ENCODE measurements around the gene RIOX2.

The RIOX2 gene

DNA sequence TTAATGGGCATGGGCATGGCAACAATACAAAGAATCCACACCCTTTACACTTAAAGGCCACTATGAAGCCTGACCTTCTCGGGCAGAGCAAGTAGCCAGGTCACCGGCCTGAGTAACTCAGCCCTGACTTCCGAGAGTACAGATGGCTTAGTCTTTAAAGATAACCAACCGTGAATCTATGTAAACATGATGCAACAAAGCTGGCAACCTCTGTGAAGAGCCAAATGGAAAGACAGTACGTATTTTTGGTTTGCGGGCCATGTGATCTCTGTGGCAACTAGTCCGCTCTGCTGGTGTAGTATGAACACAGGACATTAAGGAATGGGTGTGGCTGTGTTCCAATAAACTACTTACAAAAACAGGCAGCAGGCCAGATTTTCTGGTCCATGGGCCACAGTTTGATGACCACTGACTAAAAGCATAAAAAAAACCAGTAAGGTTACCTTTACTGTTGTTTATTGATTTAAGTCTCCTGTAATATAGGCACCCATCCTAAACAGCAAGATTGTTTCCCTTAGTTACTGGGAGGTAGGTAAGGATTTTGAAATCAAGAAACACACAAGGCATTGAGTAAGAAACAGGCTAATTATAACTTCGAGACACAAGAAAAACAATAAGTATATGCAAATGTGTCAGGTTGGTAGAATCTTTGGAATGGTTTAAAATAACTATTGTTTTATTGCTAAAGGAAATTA is 14.5 kb downstream of the RIOX2 start:
- no peak overlapping the region for H3K27ac Mint-ChIP-seq
- peaks cover 13% of the 10 kb centered on the region for H3K4me1 Mint-ChIP-seq
- TF ChIP-seq, protein P1, sequence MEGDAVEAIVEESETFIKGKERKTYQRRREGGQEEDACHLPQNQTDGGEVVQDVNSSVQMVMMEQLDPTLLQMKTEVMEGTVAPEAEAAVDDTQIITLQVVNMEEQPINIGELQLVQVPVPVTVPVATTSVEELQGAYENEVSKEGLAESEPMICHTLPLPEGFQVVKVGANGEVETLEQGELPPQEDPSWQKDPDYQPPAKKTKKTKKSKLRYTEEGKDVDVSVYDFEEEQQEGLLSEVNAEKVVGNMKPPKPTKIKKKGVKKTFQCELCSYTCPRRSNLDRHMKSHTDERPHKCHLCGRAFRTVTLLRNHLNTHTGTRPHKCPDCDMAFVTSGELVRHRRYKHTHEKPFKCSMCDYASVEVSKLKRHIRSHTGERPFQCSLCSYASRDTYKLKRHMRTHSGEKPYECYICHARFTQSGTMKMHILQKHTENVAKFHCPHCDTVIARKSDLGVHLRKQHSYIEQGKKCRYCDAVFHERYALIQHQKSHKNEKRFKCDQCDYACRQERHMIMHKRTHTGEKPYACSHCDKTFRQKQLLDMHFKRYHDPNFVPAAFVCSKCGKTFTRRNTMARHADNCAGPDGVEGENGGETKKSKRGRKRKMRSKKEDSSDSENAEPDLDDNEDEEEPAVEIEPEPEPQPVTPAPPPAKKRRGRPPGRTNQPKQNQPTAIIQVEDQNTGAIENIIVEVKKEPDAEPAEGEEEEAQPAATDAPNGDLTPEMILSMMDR (IDR thresholded peaks at IDR 0.05), result no peak
- H3K27me3 Mint-ChIP-seq (ENCODE audit: low read depth, poor library complexity), result no peaks in the 10 kb centered on the region
- peaks cover 14% of the 10 kb centered on the region for H3K36me3 Mint-ChIP-seq (ENCODE audit: low read depth)
- DNase-seq, result no peak
- H3K9me3 Mint-ChIP-seq, result no peaks in the 10 kb centered on the region
- no peak overlapping the region for H3K4me3 Mint-ChIP-seq

DNA sequence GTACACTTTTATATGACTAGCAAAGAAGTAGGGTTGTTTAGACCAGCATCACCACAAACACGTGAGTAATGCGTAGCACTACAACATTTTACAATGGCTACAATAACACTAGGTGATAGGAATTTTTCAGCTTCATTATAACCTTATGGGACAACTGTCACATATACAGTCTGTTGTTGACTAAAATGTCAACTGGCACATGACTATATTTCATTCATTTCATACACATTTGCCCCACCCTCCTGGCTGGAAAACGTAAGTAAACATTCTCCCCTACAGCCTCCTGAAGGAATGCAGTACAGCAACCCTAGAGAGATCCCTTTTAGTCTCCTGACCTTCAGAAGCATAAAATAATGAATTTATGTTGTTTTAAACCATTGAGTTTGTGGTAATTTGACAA is 16.2 kb downstream of the RIOX2 start:
- DNase-seq, result no peak
- TF ChIP-seq, protein P1 (IDR thresholded peaks at IDR 0.05), result no peak
- Mint-ChIP-seq H3K4me1 (peaks cover 13% of the 10 kb centered on the region), H3K9me3 (no peaks in the 10 kb centered on the region), H3K4me3 (no peak overlapping the region), H3K27me3 (ENCODE audit: low read depth, poor library complexity) (no peaks in the 10 kb centered on the region), H3K27ac (no peak overlapping the region), H3K36me3 (ENCODE audit: low read depth) (peaks cover 14% of the 10 kb centered on the region)

DNA sequence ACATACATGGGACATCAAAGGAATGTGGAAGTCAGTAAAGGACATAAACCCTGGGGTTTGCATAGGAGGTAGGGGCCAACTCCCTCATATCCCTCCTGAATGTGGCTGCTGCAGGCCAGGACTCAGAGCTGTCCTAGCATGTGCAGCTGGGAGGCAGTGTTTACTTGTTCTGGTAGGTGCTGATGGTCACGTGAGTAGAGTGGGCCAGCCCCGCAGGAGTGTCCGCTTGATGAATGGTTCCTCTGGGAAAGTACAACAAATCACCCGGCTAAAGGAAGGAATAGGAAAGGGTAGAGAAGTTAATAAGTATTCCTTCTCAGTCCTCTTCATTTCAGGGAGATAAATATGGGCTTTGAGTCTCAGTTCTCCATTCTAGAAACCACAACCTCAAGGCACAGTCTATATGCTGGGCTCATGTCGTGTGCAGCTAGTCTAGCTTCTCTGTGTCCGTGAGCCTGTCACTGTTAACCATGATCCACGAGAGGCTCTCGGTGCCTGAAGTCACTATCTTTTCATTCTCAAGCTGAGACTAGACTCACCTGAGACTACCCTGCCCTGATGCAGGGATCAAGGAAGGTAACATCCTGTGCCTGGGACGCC is 17.9 kb downstream of the RIOX2 start:
- Mint-ChIP-seq H3K4me1 (peaks cover 13% of the 10 kb centered on the region), H3K9me3 (no peaks in the 10 kb centered on the region)

DNA sequence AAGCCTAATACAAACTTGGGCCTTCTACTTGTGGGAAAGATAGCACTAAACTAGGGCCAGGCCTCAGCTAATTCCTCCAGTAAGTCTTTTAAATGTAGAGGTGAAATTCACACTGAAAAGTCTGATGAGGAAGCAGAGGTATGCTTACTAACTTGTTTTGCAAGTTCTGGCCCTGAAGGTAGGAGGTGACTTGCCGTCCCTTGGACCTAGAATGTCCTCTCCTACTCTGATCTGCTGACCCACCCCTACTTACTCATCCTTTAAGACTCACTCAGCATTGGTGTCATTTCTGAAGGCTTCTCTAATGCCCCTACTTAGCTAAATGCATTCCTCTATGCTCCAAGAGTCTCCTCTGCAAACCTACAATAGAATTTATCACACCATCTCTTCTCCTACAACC is 19.4 kb downstream of the RIOX2 start:
- H3K4me3 Mint-ChIP-seq, result no peak overlapping the region
- H3K4me1 Mint-ChIP-seq, result peaks cover 13% of the 10 kb centered on the region
- no peak overlapping the region for H3K27ac Mint-ChIP-seq
- H3K27me3 Mint-ChIP-seq (ENCODE audit: low read depth, poor library complexity), result no peaks in the 10 kb centered on the region
- TF ChIP-seq, protein P1 (IDR thresholded peaks at IDR 0.05), result no peak
- H3K36me3 Mint-ChIP-seq (ENCODE audit: low read depth), result peaks cover 34% of the 10 kb centered on the region
- DNase-seq, result no peak
- no peaks in the 10 kb centered on the region for H3K9me3 Mint-ChIP-seq

More for the DNA sequence above, 17.9 kb downstream of the RIOX2 start:
- DNase-seq, result peak; percentile 31
- H3K27me3 Mint-ChIP-seq (ENCODE audit: low read depth, poor library complexity), result no peaks in the 10 kb centered on the region
- H3K36me3 Mint-ChIP-seq (ENCODE audit: low read depth), result peaks cover 25% of the 10 kb centered on the region
- H3K27ac Mint-ChIP-seq, result peak overlapping the region; percentile 37
- peak overlapping the region; percentile 27 for H3K4me3 Mint-ChIP-seq
- TF ChIP-seq, protein P1 (IDR thresholded peaks at IDR 0.05), result no peak

DNA sequence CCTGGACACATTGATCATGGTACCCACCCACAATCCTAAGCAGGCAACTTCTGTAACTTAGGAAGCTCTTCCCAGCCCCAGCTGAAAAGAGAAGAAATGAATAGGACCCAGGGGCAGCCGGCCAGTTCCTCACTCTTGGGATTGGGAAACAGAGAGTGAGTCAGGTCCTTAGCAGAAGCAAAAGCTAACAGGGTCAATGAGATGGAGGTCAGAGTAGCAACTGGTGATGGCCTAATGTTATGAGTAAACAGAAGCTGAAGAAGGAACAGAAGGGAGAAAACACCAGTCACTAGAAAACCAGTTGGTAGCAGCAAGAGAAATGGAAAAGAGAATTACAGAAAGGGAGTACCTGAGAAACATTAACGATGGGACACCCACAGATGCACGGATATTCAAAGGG is 20.0 kb downstream of the RIOX2 start:
- Mint-ChIP-seq H3K9me3 (no peaks in the 10 kb centered on the region), H3K27me3 (ENCODE audit: low read depth, poor library complexity) (no peaks in the 10 kb centered on the region), H3K4me3 (no peak overlapping the region), H3K4me1 (peaks cover 13% of the 10 kb centered on the region), H3K36me3 (ENCODE audit: low read depth) (peaks cover 35% of the 10 kb centered on the region), H3K27ac (no peak overlapping the region)
- TF ChIP-seq, protein P1 (IDR thresholded peaks at IDR 0.05), result no peak
- no peak for DNase-seq

DNA sequence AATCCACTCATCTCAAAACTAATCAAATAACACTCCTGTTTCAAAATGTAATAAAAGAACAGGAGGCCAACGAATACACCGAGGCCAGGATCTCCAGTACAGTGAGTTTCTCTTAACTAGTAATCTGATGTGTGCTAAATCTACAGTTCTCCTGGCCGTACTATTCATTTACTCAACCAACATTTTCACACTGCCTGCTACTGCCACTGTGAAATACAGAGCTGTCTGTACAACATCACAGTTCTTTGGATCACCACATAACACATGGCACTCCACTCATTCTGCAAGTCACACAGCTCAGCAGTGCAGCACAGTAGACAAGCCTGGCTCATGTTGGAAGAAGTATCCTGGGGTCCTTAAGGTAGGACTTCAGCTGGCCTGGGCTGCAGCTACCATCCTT is 21.9 kb downstream of the RIOX2 start:
- H3K4me1 Mint-ChIP-seq, result peaks cover 13% of the 10 kb centered on the region
- no peaks in the 10 kb centered on the region for H3K9me3 Mint-ChIP-seq
- TF ChIP-seq, protein P1 (IDR thresholded peaks at IDR 0.05), result no peak
- no peaks in the 10 kb centered on the region for H3K27me3 Mint-ChIP-seq (ENCODE audit: low read depth, poor library complexity)
- H3K36me3 Mint-ChIP-seq (ENCODE audit: low read depth), result peaks cover 51% of the 10 kb centered on the region
- DNase-seq, result no peak
- no peak overlapping the region for H3K4me3 Mint-ChIP-seq
- H3K27ac Mint-ChIP-seq, result no peak overlapping the region
